Ectodermal cell (in vitro differentiated cells): ENCODE results near the gene EBNA1BP2.
"Not testable (repeated sequence)": the region's sequence is repeated elsewhere in the genome, so short reads cannot be mapped to it uniquely, and the experiment has no call there.

ENCODE experiments used
- H3K27ac ChIP-seq: 2 replicates; pipeline ENCODE4 v1.7.0; 2013; ENCODE audit warnings: mild to moderate bottlenecking, low read depth, low read length; ENCODE audit not compliant: insufficient read depth, poor library complexity, severe bottlenecking
- H3K27me3 ChIP-seq: 2 replicates; pipeline ENCODE4 v1.7.0; 2013; ENCODE audit warnings: mild to moderate bottlenecking, low read length; ENCODE audit not compliant: insufficient read depth, control insufficient read depth, poor library complexity, severe bottlenecking
- H3K36me3 ChIP-seq: one replicate; pipeline ENCODE4 v1.7.0; 2013; ENCODE audit warnings: low read length; ENCODE audit not compliant: control insufficient read depth, insufficient read depth
- H3K4me1 ChIP-seq: one replicate; pipeline ENCODE4 v1.7.0; 2013; ENCODE audit warnings: low read length; ENCODE audit not compliant: control insufficient read depth, insufficient read depth
- H3K4me3 ChIP-seq: 2 replicates; pipeline ENCODE4 v1.7.0; 2013; ENCODE audit warnings: low read depth, low read length, control low read depth; ENCODE audit not compliant: insufficient read depth
- H3K9me3 ChIP-seq: 2 replicates; pipeline ENCODE4 v1.7.0; 2013; ENCODE audit warnings: mild to moderate bottlenecking, low read length, moderate library complexity; ENCODE audit not compliant: control insufficient read depth
- WGBS, 2 experiments: methylation state at CpG; one replicate each; pipeline ENCODE4 v1.1.7; 2013; ENCODE audit warnings: missing lambda C conversion rate in 2 of 2; 5-methylcytosine and 5-hydroxymethylcytosine counted together

EBNA1BP2 gene

GRCh38 chr1:43123031-43123430 lies 49.1 kb downstream of the EBNA1BP2 start:
- H3K9me3 ChIP-seq: no peaks in the 10 kb centered on the region
- H3K27me3 ChIP-seq: no peaks in the 10 kb centered on the region
- H3K4me1 ChIP-seq: no peaks in the 10 kb centered on the region
- no peaks in the 10 kb centered on the region for H3K36me3 ChIP-seq
- WGBS, 2 experiments: 100% methylated on average over 1 of the region's 1 CpG
- no peak overlapping the region for H3K27ac ChIP-seq
- H3K4me3 ChIP-seq: no peak overlapping the region

GRCh38 chr1:43121256-43121900 lies 50.7 kb downstream of the EBNA1BP2 start:
- Histone ChIP-seq H3K4me1 (no peaks in the 10 kb centered on the region), H3K27me3 (no peaks in the 10 kb centered on the region), H3K36me3 (no peaks in the 10 kb centered on the region), H3K9me3 (no peaks in the 10 kb centered on the region), H3K4me3 (peak overlapping the region; percentile 28), H3K27ac (no peak overlapping the region)
- WGBS, 2 experiments: 87 to 89% methylated on average over 8 of the region's 8 CpGs

GRCh38 chr1:43119928-43120586 lies 52.0 kb downstream of the EBNA1BP2 start:
- peak overlapping the region; percentile 28 for H3K4me3 ChIP-seq
- H3K27me3 ChIP-seq, H3K4me1 ChIP-seq, H3K27ac ChIP-seq, H3K36me3 ChIP-seq, H3K9me3 ChIP-seq: not testable (repeated sequence)
- 54 to 58% methylated on average over 31 of the region's 35 CpGs for WGBS, 2 experiments
